ENCODE results near the gene DAB2IP.
"Not testable (repeated sequence)": the region's sequence is repeated elsewhere in the genome, so short reads cannot be mapped to it uniquely, and the experiment has no call there.

Gene DAB2IP

GRCh38 chr9:121788686-121789366 is 137.4 kb downstream of the DAB2IP start:
- DNase-seq (ENCODE audit: low read depth in 1 of 2, low spot score in 1 of 2) = no peak

GRCh38 chr9:121790841-121791240 is 139.4 kb downstream of the DAB2IP start:
- no peak for DNase-seq (ENCODE audit: low read depth in 1 of 2, low spot score in 1 of 2)

GRCh38 chr9:121792476-121792875 is 141.0 kb downstream of the DAB2IP start:
- DNase-seq (ENCODE audit: low read depth in 1 of 2, low spot score in 1 of 2) = not testable (repeated sequence)

GRCh38 chr9:121794334-121794733 is 142.9 kb downstream of the DAB2IP start:
- DNase-seq (ENCODE audit: low read depth in 1 of 2, low spot score in 1 of 2) = not testable (repeated sequence)

- no peak for DNase-seq (ENCODE audit: low read depth in 1 of 2, low spot score in 1 of 2)
These were observed 145.6 kb downstream of the DAB2IP start for GRCh38 chr9:121797081-121797480.

GRCh38 chr9:121798941-121799340 is 147.5 kb downstream of the DAB2IP start:
- DNase-seq (ENCODE audit: low read depth in 1 of 2, low spot score in 1 of 2) = no peak

- DNase-seq (ENCODE audit: low read depth in 1 of 2, low spot score in 1 of 2) = no peak
These were observed 148.9 kb downstream of the DAB2IP start for GRCh38 chr9:121800376-121800775.

- no peak for DNase-seq (ENCODE audit: low read depth in 1 of 2, low spot score in 1 of 2)
These were observed 150.1 kb downstream of the DAB2IP start for GRCh38 chr9:121801579-121801978.

- no peak for DNase-seq (ENCODE audit: low read depth in 1 of 2, low spot score in 1 of 2)
These were observed 151.3 kb downstream of the DAB2IP start for GRCh38 chr9:121802753-121803152.

- no peak for DNase-seq (ENCODE audit: low read depth in 1 of 2, low spot score in 1 of 2)
These were observed 155.8 kb downstream of the DAB2IP start for GRCh38 chr9:121807069-121807822.

GRCh38 chr9:121807823-121808278 is 156.4 kb downstream of the DAB2IP start:
- DNase-seq (ENCODE audit: low read depth in 1 of 2, low spot score in 1 of 2) = no peak

- DNase-seq (ENCODE audit: low read depth in 1 of 2, low spot score in 1 of 2) = no peak
These were observed 157.3 kb downstream of the DAB2IP start for GRCh38 chr9:121808781-121809180.

GRCh38 chr9:121809356-121810050 is 158.1 kb downstream of the DAB2IP start:
- DNase-seq (ENCODE audit: low read depth in 1 of 2, low spot score in 1 of 2) = no peak

GRCh38 chr9:121810489-121810888 is 159.1 kb downstream of the DAB2IP start:
- no peak for DNase-seq (ENCODE audit: low read depth in 1 of 2, low spot score in 1 of 2)

GRCh38 chr9:121811140-121811539 is 159.7 kb downstream of the DAB2IP start:
- no peak for DNase-seq (ENCODE audit: low read depth in 1 of 2, low spot score in 1 of 2)

GRCh38 chr9:121811751-121812150 is 160.3 kb downstream of the DAB2IP start:
- no peak for DNase-seq (ENCODE audit: low read depth in 1 of 2, low spot score in 1 of 2)

GRCh38 chr9:121812159-121812735 is 160.8 kb downstream of the DAB2IP start:
- DNase-seq (ENCODE audit: low read depth in 1 of 2, low spot score in 1 of 2) = no peak

- DNase-seq (ENCODE audit: low read depth in 1 of 2, low spot score in 1 of 2) = no peak
These were observed 162.2 kb downstream of the DAB2IP start for GRCh38 chr9:121813519-121814210.

GRCh38 chr9:121814594-121814993 is 163.2 kb downstream of the DAB2IP start:
- DNase-seq (ENCODE audit: low read depth in 1 of 2, low spot score in 1 of 2) = no peak

- no peak for DNase-seq (ENCODE audit: low read depth in 1 of 2, low spot score in 1 of 2)
These were observed 163.7 kb downstream of the DAB2IP start for GRCh38 chr9:121815084-121815483.

Measured in stimulated activated CD4-positive, alpha-beta T cell treated with anti-CD3 and anti-CD28 coated beads, Interleukin-15, amount 100 ng/mL, for 1 hour (primary cell).